Coronary artery (tissue), 2 donors: ENCODE results near the gene CISD3.

Experiments used
- DNase-seq: peaks from one replicate; pipeline ENCODE4 v3.0.0-alpha.2; 2017; ENCODE audit warnings: low spot score
- H3K27ac ChIP-seq, 2 donors: fragments of 200-600 bp; sonication (generic); one replicate each; pipeline ENCODE4 v1.5.1; 2016 to 2019
- H3K4me3 ChIP-seq: fragments of 200-600 bp; sonication (generic); 2 replicates; pipeline ENCODE4 v1.5.1; 2016; ENCODE audit warnings: mild to moderate bottlenecking, moderate library complexity
- TF ChIP-seq, protein P1 (sequence below): fragments of 200-600 bp; sonication (generic); IDR thresholded peaks from one replicate; pipeline ENCODE4 v1.5.1; 2019; ENCODE audit warnings: antibody characterized with exemption

The CISD3 gene

DNA sequence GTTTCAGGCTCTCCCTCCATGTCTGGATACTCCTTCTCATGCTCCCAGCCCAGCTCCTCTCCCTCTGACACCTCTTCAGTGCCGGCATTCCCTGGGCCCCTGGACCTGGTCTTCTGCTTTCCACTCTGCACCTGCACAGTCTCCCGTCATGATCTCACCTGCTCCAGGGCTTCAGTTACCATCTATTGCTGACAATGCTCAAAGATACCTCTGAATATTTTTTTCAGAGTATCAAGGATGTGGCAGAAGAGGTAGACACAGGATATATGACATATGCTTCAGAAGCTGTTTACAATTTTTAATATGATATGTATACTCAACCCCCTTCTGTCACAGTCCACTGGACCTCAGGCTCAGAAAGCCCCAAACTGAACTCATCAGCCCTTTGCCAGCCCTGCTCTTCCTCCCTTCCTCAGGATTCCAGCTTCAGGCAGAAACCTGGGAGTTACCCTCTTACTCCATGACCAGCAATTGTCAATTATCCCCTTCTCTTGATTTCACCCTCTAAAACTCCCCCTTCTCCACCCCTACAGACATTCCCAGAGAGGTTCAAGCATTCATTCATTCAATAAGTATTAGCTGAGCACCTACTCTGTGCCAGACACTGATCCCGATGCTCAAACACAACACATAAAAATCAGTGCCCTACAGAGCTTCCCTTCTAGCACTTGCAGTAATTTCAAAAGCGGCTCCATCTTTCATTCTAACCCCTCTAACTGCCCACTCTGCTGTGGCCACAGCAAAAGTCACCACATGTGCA, 32.9 kb upstream of the CISD3 start:
- DNase-seq, result no peak

DNA sequence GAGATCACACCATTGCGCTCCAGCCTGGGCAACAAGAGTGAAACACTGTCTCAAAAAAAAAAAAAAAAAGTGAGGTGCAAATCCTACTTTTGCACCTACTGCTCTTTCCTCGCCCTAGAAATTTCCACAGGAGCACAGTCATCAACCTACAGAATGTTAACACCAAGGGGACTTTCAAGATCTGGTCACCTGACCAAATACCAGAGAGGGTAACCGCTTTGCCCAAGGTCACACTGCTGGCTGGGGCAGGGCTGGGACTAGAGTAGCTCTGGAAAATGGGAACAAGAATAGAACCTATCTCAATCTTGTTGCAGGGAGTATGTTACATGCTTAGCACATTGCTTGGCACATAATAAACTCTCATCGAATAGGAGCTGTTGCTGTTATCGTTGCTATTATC, 31.4 kb upstream of the CISD3 start:
- no peak for DNase-seq
- Histone ChIP-seq H3K27ac (no peak overlapping the region), H3K4me3 (no peak overlapping the region)
- TF ChIP-seq, protein P1, sequence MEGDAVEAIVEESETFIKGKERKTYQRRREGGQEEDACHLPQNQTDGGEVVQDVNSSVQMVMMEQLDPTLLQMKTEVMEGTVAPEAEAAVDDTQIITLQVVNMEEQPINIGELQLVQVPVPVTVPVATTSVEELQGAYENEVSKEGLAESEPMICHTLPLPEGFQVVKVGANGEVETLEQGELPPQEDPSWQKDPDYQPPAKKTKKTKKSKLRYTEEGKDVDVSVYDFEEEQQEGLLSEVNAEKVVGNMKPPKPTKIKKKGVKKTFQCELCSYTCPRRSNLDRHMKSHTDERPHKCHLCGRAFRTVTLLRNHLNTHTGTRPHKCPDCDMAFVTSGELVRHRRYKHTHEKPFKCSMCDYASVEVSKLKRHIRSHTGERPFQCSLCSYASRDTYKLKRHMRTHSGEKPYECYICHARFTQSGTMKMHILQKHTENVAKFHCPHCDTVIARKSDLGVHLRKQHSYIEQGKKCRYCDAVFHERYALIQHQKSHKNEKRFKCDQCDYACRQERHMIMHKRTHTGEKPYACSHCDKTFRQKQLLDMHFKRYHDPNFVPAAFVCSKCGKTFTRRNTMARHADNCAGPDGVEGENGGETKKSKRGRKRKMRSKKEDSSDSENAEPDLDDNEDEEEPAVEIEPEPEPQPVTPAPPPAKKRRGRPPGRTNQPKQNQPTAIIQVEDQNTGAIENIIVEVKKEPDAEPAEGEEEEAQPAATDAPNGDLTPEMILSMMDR, result no peak

More for the DNA sequence above, 32.9 kb upstream of the CISD3 start:
- no peak overlapping the region for H3K4me3 ChIP-seq
- no peak overlapping the region for H3K27ac ChIP-seq
- TF ChIP-seq, protein P1, result no peak

DNA sequence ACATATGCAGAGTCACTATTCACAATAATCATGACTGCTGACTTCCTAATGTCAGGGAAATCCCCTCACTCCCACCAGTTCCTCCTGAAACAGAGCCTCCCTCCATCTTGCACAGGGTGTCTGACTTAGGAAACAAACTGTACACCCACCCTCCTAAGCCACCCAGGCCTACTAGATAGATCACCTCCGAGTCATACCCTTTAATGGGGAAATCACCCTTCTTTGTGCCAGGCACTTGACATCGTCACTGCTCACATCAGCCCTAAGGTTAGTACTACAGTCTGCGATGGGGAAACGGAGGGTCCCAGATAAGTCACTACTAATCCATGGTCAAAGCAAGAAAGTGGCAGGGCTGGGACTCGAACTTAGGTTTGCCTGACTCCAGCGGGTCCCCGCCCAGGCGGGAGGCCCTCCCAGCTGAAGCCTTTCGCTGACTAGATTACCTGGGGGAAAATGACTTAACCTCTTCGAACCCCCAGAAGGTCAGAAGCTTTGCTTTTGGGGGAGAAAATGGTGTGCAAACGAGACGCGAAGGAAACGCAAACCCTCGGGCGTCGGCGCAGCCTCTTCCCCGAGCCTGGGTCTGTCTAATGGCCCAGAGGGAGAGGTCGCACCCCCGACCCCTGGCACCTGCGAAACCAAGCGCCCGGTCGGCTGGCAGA, 28.5 kb upstream of the CISD3 start:
- TF ChIP-seq, protein P1, result no peak
- DNase-seq, result no peak
- Histone ChIP-seq H3K27ac (peak overlapping the region; percentile 85 to 97), H3K4me3 (peak overlapping the region; percentile 92)

DNA sequence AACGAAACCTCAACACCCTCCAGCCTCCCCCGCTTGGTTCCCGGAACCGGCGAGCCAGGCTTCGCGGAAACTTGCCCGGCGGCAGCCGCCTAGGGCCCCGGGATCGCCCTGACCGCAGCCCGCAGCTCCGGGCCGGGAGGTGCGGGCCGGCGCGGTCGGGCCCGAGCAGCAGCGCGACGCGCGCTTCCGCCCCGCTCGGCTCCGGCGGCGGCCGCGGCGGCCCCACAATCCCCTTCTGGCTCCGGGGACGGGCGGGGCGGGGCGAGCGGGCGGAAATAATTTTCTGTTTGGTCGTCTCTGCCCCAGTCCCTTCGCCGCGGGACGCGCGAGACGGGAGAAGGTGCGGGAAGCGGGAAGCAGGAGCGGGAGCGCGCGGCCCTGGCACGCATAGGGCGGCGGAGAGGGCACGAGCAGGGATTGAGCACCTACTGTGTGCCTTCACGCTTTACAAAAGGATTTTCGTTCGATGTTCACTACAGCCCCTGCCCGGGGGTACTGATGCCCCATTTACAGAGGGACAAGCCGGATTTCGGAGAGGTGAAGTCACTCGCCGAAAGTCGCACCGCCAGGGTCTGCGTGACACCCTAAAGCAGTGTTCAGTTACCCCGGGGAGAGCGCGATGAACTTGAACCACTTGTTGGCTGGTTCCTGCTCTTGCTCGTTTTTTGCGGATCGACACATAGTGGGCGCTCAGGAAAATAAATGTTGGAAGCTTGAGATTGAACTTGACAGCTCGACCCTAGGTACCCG, 27.8 kb upstream of the CISD3 start:
- Histone ChIP-seq H3K27ac (peak overlapping the region; percentile 85 to 97), H3K4me3 (peak overlapping the region; percentile 92)
- TF ChIP-seq, protein P1, result no peak
- peak; percentile 92 for DNase-seq

DNA sequence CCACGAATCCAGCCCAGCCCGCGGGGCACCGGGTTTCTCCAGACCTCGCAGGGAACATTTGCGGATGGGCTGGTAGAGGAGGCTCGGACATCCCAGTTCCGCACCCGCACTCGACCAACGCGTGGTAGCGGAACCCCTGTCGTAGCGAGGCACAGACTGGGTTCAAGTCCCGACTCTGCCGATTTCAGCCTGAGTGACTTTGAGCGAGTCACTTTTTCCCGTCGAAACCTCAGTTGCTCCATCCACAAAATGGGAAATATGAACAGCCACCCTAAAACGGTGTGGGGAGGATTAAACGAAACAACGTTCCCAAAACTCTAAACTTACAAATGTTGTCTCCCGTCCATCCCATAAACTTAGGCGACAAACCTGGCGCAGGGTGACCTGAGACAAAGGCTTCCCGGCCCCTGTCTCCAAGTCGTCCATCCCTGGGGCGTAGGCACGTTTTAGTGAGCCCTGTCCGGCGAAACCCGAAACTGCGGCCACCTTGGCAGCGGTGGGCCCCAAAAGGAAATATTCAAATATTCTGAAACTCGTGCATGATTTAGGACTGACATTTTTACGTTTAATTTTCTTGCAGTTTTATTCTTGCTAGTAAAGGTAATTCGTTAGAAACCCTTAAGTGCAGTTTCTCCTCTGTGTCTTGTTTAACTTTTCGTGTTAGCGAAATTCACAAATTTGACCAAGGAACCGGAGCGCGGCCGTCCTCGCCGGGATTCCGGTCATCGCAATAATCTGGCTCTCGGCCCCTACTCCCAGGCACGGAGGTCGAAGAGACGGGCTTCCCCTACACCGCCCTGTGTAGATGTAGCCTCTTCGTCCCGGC, 27.0 kb upstream of the CISD3 start:
- Histone ChIP-seq H3K4me3 (peak overlapping the region; percentile 92), H3K27ac (peak overlapping the region; percentile 70 to 97)
- DNase-seq, result no peak
- TF ChIP-seq, protein P1, result no peak

DNA sequence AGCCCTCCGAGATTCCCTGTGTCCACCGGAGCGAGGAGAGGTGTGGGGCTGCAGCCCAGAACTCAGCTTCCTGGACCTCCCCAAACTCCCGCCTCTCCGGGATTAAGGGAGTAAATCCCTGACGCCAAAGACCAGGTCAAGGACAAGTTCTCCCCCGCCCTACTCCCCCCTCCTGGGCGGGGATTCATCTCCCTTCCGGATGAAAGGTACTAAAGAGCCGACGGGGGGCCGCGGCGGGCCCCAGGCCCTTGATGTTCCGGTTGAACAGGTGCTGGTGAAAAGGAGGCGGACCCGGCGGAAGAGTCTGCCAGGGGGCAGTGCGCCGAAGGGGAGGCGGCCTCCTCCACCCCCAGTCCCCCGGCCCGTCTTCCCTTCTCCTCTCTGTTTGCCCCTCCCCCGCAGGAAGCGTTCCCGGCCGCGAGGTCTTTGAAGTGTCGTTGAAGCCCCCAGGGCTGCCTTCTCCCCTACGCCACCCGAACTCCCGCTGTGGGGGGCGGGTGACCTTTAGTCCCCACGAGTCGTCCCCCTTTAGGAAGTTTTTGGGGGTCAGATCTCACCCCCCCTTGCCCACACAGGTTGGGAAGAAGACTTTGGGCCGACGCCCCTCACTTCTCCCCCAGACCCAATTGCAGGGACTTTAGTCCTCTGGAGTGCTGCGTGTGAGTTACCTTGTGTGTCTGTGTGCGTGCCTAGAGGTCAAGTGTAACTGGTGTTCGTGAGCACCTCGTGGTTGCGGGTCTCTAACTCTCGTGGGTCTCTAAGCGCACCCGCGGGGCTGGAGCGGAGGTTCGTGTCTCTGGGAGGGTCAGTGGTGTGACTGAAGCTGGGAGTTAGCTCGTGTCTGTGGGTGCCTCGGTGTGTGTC, 26.2 kb upstream of the CISD3 start:
- TF ChIP-seq, protein P1, result no peak
- peak overlapping the region; percentile 70 to 97 for H3K27ac ChIP-seq
- H3K4me3 ChIP-seq, result peak overlapping the region; percentile 92
- DNase-seq, result peak; percentile 83
